HEK293T (cell line): ENCODE results near the gene PAX8.
"Not testable (repeated sequence)": the region's sequence is repeated elsewhere in the genome, so short reads cannot be mapped to it uniquely, and the experiment has no call there.

ENCODE experiments used
- CTCF ChIA-PET: fragments of 350-600 bp; formaldehyde crosslinking; extraction: SDS; loops from one replicate; lab custom pipeline; 2021; ENCODE audit warnings: antibody characterized with exemption, inconsistent platforms; lab: Yijun Ruan, JAX
- POLR2A ChIA-PET: fragments of 350-600 bp; formaldehyde crosslinking; extraction: SDS; loops from one replicate; lab custom pipeline; 2020; ENCODE audit warnings: antibody characterized with exemption, inconsistent platforms; lab: Yijun Ruan, JAX
- DNase-seq: peaks from one replicate; pipeline ENCODE4 v3.0.0; 2012; ENCODE audit warnings: mixed read lengths; ENCODE audit errors: extremely low spot score
- ARNT ChIP-seq: fragments of 450-650 bp; IDR thresholded peaks from 2 replicates; pipeline ENCODE4 v1.6.1; 2017; ENCODE audit warnings: mild to moderate bottlenecking
- BHLHE40 ChIP-seq: fragments of 450-650 bp; IDR thresholded peaks from 2 replicates; pipeline ENCODE4 v1.6.1; 2016; ENCODE audit warnings: mild to moderate bottlenecking, moderate library complexity, borderline replicate concordance
- CTBP1 ChIP-seq: fragments of 450-650 bp; IDR thresholded peaks from 2 replicates; pipeline ENCODE4 v1.6.1; 2016; ENCODE audit warnings: borderline replicate concordance
- ELF4 ChIP-seq: fragments of 450-650 bp; IDR thresholded peaks from 2 replicates; pipeline ENCODE4 v1.6.1; 2017; ENCODE audit warnings: antibody characterized with exemption
- FOXA1 ChIP-seq: fragments of 450-650 bp; IDR thresholded peaks from 2 replicates; pipeline ENCODE4 v1.6.1; 2016; ENCODE audit warnings: mild to moderate bottlenecking
- FOXK2 ChIP-seq: fragments of 450-650 bp; IDR thresholded peaks from 2 replicates; pipeline ENCODE4 v1.6.1; 2016; ENCODE audit warnings: mild to moderate bottlenecking
- FOXM1 ChIP-seq: fragments of 450-650 bp; IDR thresholded peaks from 2 replicates; pipeline ENCODE4 v1.6.1; 2017; ENCODE audit warnings: mild to moderate bottlenecking, borderline replicate concordance
- HDGF ChIP-seq: fragments of 450-650 bp; IDR thresholded peaks from 2 replicates; pipeline ENCODE4 v1.6.1; 2017; ENCODE audit warnings: antibody characterized with exemption, borderline replicate concordance
- L3MBTL2 ChIP-seq: fragments of 450-650 bp; conservative IDR thresholded peaks from 2 replicates; pipeline ENCODE4 v1.6.1; 2016; ENCODE audit warnings: mild to moderate bottlenecking
- LEF1 ChIP-seq: fragments of 450-650 bp; IDR thresholded peaks from 2 replicates; pipeline ENCODE4 v1.6.1; 2017; ENCODE audit warnings: mild to moderate bottlenecking, borderline replicate concordance
- NFRKB ChIP-seq: fragments of 450-650 bp; IDR thresholded peaks from 2 replicates; pipeline ENCODE4 v1.6.1; 2016; ENCODE audit warnings: mild to moderate bottlenecking, moderate library complexity
- SP1 ChIP-seq: fragments of 450-650 bp; IDR thresholded peaks from 2 replicates; pipeline ENCODE4 v1.6.1; 2017
- SUZ12 ChIP-seq: fragments of 450-650 bp; IDR thresholded peaks from 2 replicates; pipeline ENCODE4 v1.6.1; 2016; ENCODE audit warnings: mild to moderate bottlenecking
- TARDBP ChIP-seq: fragments of 450-650 bp; IDR thresholded peaks from 2 replicates; pipeline ENCODE4 v1.6.1; 2016
- ZNF384 ChIP-seq: fragments of 450-650 bp; IDR thresholded peaks from 2 replicates; pipeline ENCODE4 v1.6.1; 2016
- TF ChIP-seq, protein P1 (sequence below): fragments of 450-650 bp; IDR thresholded peaks from 2 replicates; pipeline ENCODE4 v1.6.1; 2016

The PAX8 gene

DNA sequence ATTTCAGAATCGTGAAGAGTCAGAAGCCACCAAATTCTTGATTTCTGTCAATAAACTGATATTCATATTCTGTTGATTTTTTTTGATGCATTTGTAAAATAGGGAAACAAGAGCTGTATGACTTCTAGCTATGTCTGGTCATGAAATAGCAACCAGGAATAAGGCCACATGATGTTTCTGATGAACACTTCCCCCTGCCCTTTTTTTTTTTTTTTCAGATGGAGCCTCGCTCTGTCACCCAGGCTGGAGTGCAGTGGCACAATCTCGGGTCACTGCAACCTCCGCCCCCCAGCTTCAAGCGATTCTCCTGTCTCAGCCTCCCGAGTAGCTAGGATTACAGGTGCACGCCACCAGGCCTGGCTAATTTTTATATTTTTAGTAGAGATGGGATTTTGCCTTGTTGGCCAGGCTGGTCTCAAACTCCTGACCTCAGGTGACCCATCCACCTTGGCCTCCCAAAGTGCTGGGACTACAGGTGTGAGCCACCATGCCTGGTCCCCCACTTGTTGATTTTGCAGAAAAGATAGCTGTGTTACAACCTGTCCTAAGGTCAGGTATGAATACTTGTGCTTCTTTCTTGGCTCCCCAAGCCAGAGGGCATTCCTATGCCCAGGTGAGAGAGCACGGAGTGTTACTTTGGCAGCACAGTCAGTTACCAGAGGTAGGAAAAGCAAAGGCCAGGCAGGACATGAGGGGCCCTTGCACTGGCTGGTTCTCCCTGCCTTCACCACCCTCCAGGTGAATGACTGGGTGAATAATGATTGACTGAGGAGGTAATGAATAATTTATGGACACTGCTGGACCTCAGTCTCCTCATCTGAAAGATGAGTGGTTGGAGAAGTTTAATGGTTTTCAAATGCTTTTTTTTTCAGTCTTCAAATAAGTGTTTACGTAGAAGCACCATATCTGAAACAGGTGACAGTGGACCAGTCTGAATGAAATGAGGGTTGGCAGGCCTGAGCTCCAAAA lies 39.6 kb downstream of the PAX8 start:
- no peak for DNase-seq
- no peak for TF ChIP-seq NFRKB
- TF ChIP-seq SP1, result no peak
- no peak for TF ChIP-seq L3MBTL2
- no peak for TF ChIP-seq HDGF
- TF ChIP-seq ZNF384, result no peak
- no peak for TF ChIP-seq LEF1
- no peak for TF ChIP-seq FOXA1
- no peak for TF ChIP-seq SUZ12
- TF ChIP-seq ELF4, result no peak
- no peak for TF ChIP-seq ARNT
- TF ChIP-seq FOXK2, result no peak
- no peak for TF ChIP-seq TARDBP
- TF ChIP-seq, protein P1, sequence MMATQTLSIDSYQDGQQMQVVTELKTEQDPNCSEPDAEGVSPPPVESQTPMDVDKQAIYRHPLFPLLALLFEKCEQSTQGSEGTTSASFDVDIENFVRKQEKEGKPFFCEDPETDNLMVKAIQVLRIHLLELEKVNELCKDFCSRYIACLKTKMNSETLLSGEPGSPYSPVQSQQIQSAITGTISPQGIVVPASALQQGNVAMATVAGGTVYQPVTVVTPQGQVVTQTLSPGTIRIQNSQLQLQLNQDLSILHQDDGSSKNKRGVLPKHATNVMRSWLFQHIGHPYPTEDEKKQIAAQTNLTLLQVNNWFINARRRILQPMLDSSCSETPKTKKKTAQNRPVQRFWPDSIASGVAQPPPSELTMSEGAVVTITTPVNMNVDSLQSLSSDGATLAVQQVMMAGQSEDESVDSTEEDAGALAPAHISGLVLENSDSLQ, result no peak
- no peak for TF ChIP-seq BHLHE40
- POLR2A ChIA-PET, result no interaction called here
- CTCF ChIA-PET, result interaction anchor here (0.5 to 2.2 kb wide), 5 partner anchors 10 to 155 kb away, joined by 3 to 13 read pairs (median 4); no protein-coding TSS in a partner anchor

DNA sequence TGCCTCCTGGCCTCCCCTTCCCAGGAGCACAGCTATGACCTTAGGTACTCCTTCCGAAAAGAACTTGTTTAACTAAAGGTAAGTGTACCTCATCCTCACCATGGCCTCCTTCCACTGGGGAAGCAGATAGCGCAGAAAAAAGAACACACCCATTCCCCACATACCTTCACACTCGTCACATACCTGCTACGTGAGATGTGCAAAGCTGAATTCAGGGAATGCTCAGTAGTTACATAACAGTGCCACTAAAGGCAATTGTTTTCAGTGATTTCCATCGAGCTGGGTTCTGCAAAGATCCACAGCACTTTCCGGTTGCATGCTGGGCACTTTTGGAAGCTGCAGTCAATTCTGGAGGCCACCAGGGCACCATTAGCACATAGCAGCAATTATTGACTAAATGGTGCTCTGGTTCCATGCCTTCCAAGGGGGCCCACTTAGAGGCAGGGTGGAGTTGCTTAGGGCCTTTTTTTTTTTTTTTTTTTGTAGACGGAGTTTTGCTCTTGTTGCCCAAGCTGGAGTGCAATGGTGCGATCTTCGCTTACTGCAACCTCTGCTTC lies 41.0 kb downstream of the PAX8 start:
- no peak for DNase-seq
- ChIA-PET CTCF (no interaction called here), POLR2A (no interaction called here)
- no peak for TF ChIP-seq ZNF384
- no peak for TF ChIP-seq TARDBP
- TF ChIP-seq ARNT, result no peak
- TF ChIP-seq NFRKB, result no peak
- TF ChIP-seq BHLHE40, result no peak
- TF ChIP-seq, protein P1, result no peak
- no peak for TF ChIP-seq HDGF
- no peak for TF ChIP-seq CTBP1
- no peak for TF ChIP-seq SUZ12
- TF ChIP-seq FOXM1, result no peak
- no peak for TF ChIP-seq FOXA1
- TF ChIP-seq ELF4, result no peak
- TF ChIP-seq LEF1, result no peak
- TF ChIP-seq SP1, result no peak
- no peak for TF ChIP-seq FOXK2
- no peak for TF ChIP-seq L3MBTL2

DNA sequence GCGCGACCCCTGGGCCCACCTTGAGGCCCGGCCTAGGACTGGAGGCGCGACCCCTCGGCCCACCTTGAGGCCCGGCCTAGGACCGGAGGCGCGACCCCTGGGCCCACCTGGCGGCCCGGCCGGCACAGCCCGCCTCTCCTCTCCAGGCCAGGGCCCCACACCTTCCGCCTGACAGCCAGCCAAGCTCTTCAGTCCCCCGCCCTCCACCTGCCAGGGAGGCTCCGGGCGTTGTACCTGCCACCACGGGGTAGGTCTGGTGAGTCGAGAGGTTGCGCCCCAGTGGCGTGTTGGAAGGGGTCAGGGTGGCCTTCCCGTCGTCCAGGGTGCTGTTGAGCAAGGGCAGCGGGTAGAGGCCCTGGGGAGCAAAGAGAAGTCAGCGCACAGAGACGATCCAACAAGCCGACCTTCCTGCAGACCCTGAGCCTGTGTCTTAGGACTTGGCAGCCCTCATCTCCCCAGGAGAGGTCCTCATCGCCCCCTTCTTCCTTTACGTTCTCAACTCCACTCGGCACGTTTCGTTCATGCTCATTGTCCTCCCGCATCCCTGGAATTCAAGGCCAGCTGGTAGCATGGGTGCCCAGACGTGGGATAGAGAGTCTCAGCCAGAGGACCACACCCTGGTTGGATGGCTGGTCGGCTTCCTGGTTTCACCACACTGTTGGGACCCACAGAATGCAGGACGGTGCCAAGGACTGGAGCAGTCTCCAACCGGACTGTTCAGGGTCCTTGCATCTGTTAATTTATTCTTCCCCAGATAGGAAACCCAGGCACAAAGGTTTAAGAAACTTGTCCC lies 42.2 kb downstream of the PAX8 start:
- ChIA-PET CTCF (no interaction called here), POLR2A (no interaction called here)
- TF ChIP-seq ELF4 (no peak), ARNT (no peak), FOXA1 (no peak)
- DNase-seq, result no peak

DNA sequence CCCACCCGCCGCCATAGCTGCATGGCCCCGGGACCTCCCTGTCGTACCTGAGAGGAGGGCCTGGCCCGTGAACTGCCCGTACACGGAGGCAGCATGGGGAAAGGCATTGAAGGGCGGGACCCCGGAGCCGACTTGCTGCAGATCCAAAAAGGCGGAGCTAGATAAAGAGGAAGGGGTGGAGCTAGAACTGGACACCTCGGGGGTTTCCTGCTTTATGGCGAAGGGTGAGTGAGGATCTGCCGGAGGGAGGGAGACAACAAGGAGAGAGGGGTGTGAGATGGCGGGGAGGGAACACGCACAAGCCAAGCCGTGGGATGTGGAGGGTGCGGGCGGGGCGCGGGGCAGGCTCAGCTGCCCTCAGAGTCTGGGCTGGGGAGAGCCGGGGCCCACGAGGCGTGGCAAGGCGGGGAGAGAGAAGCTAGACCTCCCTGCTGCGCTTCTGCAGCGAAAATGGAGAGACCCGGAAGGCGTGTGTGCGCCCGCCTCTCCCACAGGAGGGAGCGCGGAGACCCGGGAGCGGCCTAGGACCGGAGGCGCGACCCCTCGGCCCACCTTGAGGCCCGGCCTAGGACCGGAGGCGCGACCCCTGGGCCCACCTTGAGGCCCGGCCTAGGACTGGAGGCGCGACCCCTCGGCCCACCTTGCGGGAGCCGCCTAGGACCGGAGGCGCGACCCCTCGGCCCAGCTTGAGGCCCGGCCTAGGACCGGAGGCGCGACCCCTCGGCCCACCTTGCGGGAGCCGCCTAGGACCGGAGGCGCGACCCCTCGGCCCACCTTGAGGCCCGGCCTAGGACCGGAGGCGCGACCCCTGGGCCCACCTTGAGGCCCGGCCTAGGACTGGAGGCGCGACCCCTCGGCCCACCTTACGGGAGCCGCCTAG lies 43.1 kb downstream of the PAX8 start:
- POLR2A ChIA-PET, DNase-seq, CTCF ChIA-PET: not testable (repeated sequence)

DNA sequence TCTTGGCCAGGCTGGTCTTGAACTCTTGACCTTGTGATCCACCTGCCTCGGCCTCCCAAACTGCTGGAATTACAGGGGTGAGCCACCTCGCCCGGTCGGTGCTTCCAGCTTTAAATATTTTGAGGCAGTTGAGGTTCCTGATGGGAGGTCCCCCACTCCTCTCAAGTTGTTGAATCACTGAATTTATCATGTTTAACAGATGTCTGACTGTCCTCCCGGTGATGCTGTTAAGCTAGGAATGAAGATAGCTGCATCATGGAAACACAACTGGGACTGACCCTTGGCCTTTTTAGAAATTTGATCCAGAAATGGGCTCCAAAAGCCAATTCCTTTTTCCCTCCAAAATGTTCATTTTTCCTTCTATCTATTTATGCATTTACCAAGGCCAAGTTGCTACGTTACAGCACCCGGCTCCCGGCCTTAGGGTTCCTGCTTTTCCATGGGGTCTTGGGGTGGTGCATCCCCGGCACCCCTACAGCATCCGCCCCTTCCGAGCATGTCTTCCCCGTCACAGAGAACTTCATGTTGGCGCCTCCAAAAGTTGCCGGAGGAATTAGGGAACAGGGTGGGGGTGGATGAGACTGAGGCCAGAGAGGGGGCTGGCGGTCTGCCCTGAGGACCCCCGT lies 43.9 kb downstream of the PAX8 start:
- CTCF ChIA-PET, result no interaction called here
- POLR2A ChIA-PET, result no interaction called here
- no peak for DNase-seq
- TF ChIP-seq TARDBP (no peak), L3MBTL2 (no peak), ARNT (no peak), FOXA1 (no peak), NFRKB (no peak), ZNF384 (no peak), ELF4 (no peak), BHLHE40 (no peak), CTBP1 (no peak), SUZ12 (no peak), HDGF (no peak), FOXK2 (no peak), FOXM1 (no peak), SP1 (no peak)
- TF ChIP-seq, protein P1, result no peak
